Ectodermal cell (in vitro differentiated cells): ENCODE measurements around the gene RXFP3. TPM values are rescaled to one million over a fixed set of nuclear protein-coding genes. Genes with fewer than 3 reads are reported as not detected.

Experiments
- H3K27ac ChIP-seq: 2 replicates; pipeline ENCODE4 v1.7.0; 2013; ENCODE audit warnings: mild to moderate bottlenecking, low read depth, low read length; ENCODE audit not compliant: insufficient read depth, poor library complexity, severe bottlenecking
- H3K27me3 ChIP-seq: 2 replicates; pipeline ENCODE4 v1.7.0; 2013; ENCODE audit warnings: mild to moderate bottlenecking, low read length; ENCODE audit not compliant: insufficient read depth, control insufficient read depth, poor library complexity, severe bottlenecking
- H3K36me3 ChIP-seq: one replicate; pipeline ENCODE4 v1.7.0; 2013; ENCODE audit warnings: low read length; ENCODE audit not compliant: control insufficient read depth, insufficient read depth
- H3K4me1 ChIP-seq: one replicate; pipeline ENCODE4 v1.7.0; 2013; ENCODE audit warnings: low read length; ENCODE audit not compliant: control insufficient read depth, insufficient read depth
- H3K4me3 ChIP-seq: 2 replicates; pipeline ENCODE4 v1.7.0; 2013; ENCODE audit warnings: low read depth, low read length, control low read depth; ENCODE audit not compliant: insufficient read depth
- H3K9me3 ChIP-seq: 2 replicates; pipeline ENCODE4 v1.7.0; 2013; ENCODE audit warnings: mild to moderate bottlenecking, low read length, moderate library complexity; ENCODE audit not compliant: control insufficient read depth
- WGBS, 2 experiments: methylation state at CpG; one replicate each; pipeline ENCODE4 v1.1.7; 2013; ENCODE audit warnings: missing lambda C conversion rate in 2 of 2; 5-methylcytosine and 5-hydroxymethylcytosine counted together
- polyA plus RNA-seq, 4 experiments: library from polyadenylated mRNA; stranded (reverse); fragments of 50-300 nt; gene quantifications; one replicate each; pipeline ENCODE4 v1.2.3, GENCODE V29; 2013

RXFP3 gene
- not detected for polyA plus RNA-seq (2013, experiment 1 of 4)
- not detected for polyA plus RNA-seq (2013, experiment 2 of 4)
- polyA plus RNA-seq (2013, experiment 3 of 4): not detected
- not detected for polyA plus RNA-seq (2013, experiment 4 of 4)

GRCh38 chr5:33936381-33937016, at the start of gene RXFP3:
TSS of gene RXFP3 (plus strand) at chr5:33936386. CDS start at chr5:33936741, 355 bp downstream.
- no peaks in the 10 kb centered on the region for H3K9me3 ChIP-seq
- peak within 1 kb of the TSS; percentile 37 for H3K4me3 ChIP-seq
- WGBS, 2 experiments: 48% methylated on average over 45 of the region's 45 CpGs
- no peak within 1 kb of the TSS for H3K27ac ChIP-seq
- peaks cover 30% of the 10 kb centered on the region for H3K27me3 ChIP-seq
- no peaks in the 10 kb centered on the region for H3K4me1 ChIP-seq
- no peaks in the 10 kb centered on the region for H3K36me3 ChIP-seq

- 50 to 67% methylated on average over 2 to 3 of the region's 3 CpGs for WGBS, 2 experiments
- no peak overlapping the region for H3K4me3 ChIP-seq
- no peaks in the 10 kb centered on the region for H3K36me3 ChIP-seq
- no peak overlapping the region for H3K27ac ChIP-seq
- H3K4me1 ChIP-seq: peaks cover 24% of the 10 kb centered on the region
- no peaks in the 10 kb centered on the region for H3K27me3 ChIP-seq
- no peaks in the 10 kb centered on the region for H3K9me3 ChIP-seq
These were observed 48.9 kb upstream of the RXFP3 start for GRCh38 chr5:33887268-33887667.

- Histone ChIP-seq H3K4me3 (no peak overlapping the region), H3K36me3 (no peaks in the 10 kb centered on the region)
These were observed 47.6 kb upstream of the RXFP3 start for GRCh38 chr5:33888587-33888986.

GRCh38 chr5:33890131-33891032, 45.8 kb upstream of the RXFP3 start:
- Histone ChIP-seq H3K4me1 (peaks cover 18% of the 10 kb centered on the region), H3K9me3 (no peaks in the 10 kb centered on the region), H3K36me3 (no peaks in the 10 kb centered on the region), H3K27me3 (no peaks in the 10 kb centered on the region), H3K4me3 (peak overlapping the region; percentile 52), H3K27ac (no peak overlapping the region)
- 52 to 54% methylated on average over 12 of the region's 12 CpGs for WGBS, 2 experiments

More at GRCh38 chr5:33888587-33888986, 47.6 kb upstream of the RXFP3 start:
- Histone ChIP-seq H3K27me3 (no peaks in the 10 kb centered on the region), H3K9me3 (no peaks in the 10 kb centered on the region), H3K27ac (no peak overlapping the region), H3K4me1 (peaks cover 24% of the 10 kb centered on the region)
- WGBS, 2 experiments: 96 to 97% methylated on average over 3 to 4 of the region's 4 CpGs

GRCh38 chr5:33891446-33891787, 44.8 kb upstream of the RXFP3 start:
- Histone ChIP-seq H3K36me3 (no peaks in the 10 kb centered on the region), H3K4me3 (peak overlapping the region; percentile 52), H3K27me3 (no peaks in the 10 kb centered on the region), H3K27ac (no peak overlapping the region), H3K9me3 (no peaks in the 10 kb centered on the region), H3K4me1 (peaks cover 18% of the 10 kb centered on the region)
- 1 to 2% methylated on average over 6 of the region's 6 CpGs for WGBS, 2 experiments

- no peaks in the 10 kb centered on the region for H3K36me3 ChIP-seq
- peaks cover 18% of the 10 kb centered on the region for H3K4me1 ChIP-seq
- H3K27ac ChIP-seq: peak within 1 kb of the TSS; percentile 69
- WGBS, 2 experiments: 2 to 3% methylated on average over 44 to 45 of the region's 45 CpGs
- no peaks in the 10 kb centered on the region for H3K27me3 ChIP-seq
- no peaks in the 10 kb centered on the region for H3K9me3 ChIP-seq
- H3K4me3 ChIP-seq: peak within 1 kb of the TSS; percentile 52
These were observed 44.2 kb upstream of the RXFP3 start, which contains the start of gene ADAMTS12 for GRCh38 chr5:33891788-33892619. TSS of gene ADAMTS12 (minus strand) at chr5:33891990. CDS start at chr5:33891856, 134 bp downstream.

GRCh38 chr5:33892620-33893137, 43.5 kb upstream of the RXFP3 start:
- peak overlapping the region; percentile 69 for H3K27ac ChIP-seq
- WGBS, 2 experiments: 63 to 68% methylated on average over 5 of the region's 5 CpGs

GRCh38 chr5:33894566-33894965, 41.6 kb upstream of the RXFP3 start:
- H3K27ac ChIP-seq: no peak overlapping the region
- H3K9me3 ChIP-seq: no peaks in the 10 kb centered on the region
- H3K4me1 ChIP-seq: peaks cover 15% of the 10 kb centered on the region
- H3K27me3 ChIP-seq: no peaks in the 10 kb centered on the region
- H3K36me3 ChIP-seq: no peaks in the 10 kb centered on the region
- 92% methylated on average over 1 of the region's 1 CpG for WGBS, 2 experiments
- no peak overlapping the region for H3K4me3 ChIP-seq

More at GRCh38 chr5:33892620-33893137, 43.5 kb upstream of the RXFP3 start:
- H3K4me3 ChIP-seq: peak overlapping the region; percentile 52
- peaks cover 18% of the 10 kb centered on the region for H3K4me1 ChIP-seq
- no peaks in the 10 kb centered on the region for H3K9me3 ChIP-seq
- no peaks in the 10 kb centered on the region for H3K36me3 ChIP-seq
- H3K27me3 ChIP-seq: no peaks in the 10 kb centered on the region

GRCh38 chr5:33901156-33901555, 35.0 kb upstream of the RXFP3 start:
- Histone ChIP-seq H3K9me3 (peaks cover 2% of the 10 kb centered on the region), H3K4me1 (no peaks in the 10 kb centered on the region), H3K27ac (no peak overlapping the region), H3K36me3 (no peaks in the 10 kb centered on the region), H3K27me3 (no peaks in the 10 kb centered on the region), H3K4me3 (no peak overlapping the region)
- 73 to 100% methylated on average over 1 of the region's 1 CpG for WGBS, 2 experiments
